Stromal cell of bone marrow (primary cell): ENCODE data around the gene PFDN1.

Source experiments
- DNase-seq: peaks from one replicate; pipeline ENCODE4 v3.0.0-alpha.2; 2012; ENCODE audit warnings: low read depth

Gene PFDN1

DNA sequence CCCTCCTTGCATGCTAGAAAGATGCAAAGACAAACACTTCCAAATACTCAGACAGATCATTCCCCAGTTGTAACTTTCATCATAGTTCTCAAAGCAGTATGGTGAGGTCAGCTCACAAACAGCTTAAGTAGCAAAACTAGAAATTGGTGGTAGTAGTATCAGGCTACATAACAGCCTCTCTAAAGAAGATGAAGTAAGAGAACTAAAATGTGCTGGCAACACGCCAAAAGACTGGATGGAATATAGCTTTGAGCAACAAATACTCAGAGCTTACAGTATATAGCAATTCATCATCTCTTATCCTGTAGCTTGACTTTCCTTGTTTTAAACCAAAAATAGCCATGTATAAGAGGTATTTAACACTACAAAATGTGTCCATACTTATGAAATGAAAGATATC lies 7.5 kb downstream of the PFDN1 start:
- peak; percentile 74 for DNase-seq

GRCh38 chr5:140294753-140295152 lies 8.1 kb downstream of the PFDN1 start:
- no peak for DNase-seq

DNA sequence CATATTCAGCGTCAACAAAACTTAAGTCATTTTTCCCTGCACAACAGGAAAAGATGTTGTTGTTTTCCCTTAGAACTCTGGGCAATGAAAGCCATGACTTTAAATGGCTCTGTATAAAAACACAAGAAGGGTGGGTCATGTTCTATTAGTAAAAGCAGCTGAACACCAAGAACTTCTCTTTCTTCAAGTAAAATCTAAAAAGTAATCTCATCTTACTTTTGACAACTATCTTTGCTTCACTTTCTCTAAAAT lies 9.1 kb downstream of the PFDN1 start:
- DNase-seq, result no peak

GRCh38 chr5:140293091-140293848 lies 9.6 kb downstream of the PFDN1 start:
- no peak for DNase-seq

DNA sequence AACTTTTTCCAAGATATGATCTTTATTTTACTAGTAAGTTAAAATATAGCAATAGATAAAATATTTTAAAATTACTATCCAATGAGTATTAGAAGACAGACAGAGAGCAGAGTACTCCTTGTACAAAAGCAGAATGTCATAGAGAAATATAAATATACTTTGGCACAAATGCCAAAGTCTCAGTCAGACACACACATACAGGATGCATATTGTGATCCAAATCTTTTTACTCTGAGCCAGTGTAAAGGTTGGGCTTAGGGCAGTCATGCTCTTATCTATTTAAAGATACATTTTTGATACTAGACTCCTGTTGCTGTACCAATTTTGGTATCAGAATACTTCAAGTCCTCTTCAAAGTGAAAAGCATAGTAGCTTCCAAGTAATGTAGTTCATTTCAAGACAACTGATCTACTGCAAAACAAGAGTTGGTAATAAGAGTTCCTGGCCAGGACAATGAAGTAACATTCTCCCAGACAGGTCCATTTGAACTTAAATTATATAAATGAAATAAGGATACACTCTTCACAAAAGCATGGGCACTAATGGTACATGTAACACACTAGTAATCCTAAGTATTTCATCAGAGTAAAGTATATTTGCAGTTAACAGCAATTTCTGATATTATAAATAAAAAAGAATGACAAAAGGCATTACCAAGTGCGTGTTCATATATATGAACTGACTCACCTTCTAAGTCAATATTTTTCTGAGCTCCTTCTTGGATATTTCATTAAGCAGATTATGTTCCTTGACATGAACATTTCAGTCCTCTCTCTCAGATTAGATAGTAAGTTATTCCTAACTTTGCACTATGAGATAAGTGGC lies 10.5 kb downstream of the PFDN1 start:
- DNase-seq, result no peak

DNA sequence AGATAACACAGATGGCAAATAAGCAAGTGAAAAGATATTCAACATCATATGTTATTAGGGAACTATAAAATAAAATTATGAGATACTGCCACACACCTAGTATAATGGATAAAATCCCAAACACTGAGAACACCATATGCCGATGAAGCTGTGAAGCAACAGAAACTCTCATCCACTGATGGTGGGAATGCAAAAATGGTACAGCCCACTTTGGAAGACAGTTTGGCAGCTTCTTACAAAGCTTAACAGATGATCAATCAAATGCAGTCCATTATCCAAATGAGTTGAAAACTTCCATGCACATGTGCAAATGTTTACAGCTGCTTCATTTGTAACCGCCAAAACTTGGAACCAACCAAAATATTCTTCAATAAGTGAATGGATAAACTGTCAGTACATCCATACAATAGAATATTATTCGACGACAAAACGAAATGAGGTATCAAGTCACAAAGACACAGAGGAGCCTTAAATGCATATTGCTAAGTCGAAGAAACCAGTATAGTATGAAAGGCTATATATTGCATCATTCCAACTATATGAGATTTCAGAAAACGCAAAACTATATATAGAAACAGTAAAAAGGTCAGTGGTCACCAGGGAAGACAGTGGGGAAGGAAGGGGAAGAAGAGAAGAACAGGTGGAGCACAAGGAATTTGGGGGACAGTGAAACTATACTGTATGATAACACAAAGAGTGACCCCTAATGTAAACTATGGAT lies 14.9 kb downstream of the PFDN1 start:
- no peak for DNase-seq

GRCh38 chr5:140286424-140286823 lies 16.5 kb downstream of the PFDN1 start:
- DNase-seq, result no peak

- DNase-seq, result no peak
These were observed 18.9 kb downstream of the PFDN1 start for GRCh38 chr5:140284013-140284412.

- no peak for DNase-seq
These were observed 20.6 kb downstream of the PFDN1 start for GRCh38 chr5:140282266-140282665.

DNA sequence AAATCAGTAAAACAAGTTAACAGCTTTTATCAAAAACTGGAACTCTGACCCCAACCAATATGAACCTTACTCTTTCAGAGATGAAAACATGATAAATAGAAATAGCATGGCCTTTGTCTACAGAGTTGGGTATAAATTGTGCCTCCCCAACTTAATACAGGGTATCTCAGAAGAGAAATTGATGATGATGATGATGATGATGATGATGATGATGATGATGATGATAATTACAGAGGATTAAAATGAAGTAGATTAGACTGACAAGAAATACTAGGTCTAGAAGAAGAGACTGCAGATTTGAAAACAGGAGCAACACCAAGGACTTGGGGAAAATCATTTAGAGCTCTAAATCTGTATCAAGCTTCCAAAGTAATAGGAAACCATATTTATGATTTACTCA lies 27.1 kb downstream of the PFDN1 start:
- DNase-seq, result no peak

GRCh38 chr5:140273401-140273877 lies 29.5 kb downstream of the PFDN1 start:
- DNase-seq, result no peak

- no peak for DNase-seq
These were observed 32.9 kb downstream of the PFDN1 start for GRCh38 chr5:140270008-140270407.

DNA sequence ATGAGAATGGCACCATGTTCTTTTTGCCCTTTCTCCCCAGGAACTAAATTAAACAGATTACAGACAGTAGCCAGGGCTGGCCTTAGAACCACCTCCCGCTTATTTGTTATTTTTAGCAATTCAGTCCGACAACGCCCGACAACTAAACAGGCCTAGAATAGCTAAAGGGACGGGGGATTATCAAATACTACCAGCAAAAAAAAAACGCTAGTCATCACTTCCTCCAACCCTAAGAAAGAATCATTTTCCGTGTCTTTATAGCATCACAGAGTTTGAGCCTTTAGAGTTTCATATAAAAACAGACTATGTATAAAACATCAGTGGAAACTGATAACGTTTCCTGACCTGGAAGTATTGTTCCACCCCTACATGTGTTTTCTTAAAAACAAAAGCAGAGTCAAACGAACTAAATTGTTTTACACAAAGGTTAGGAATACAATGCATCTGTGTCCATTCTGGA lies 35.3 kb downstream of the PFDN1 start:
- no peak for DNase-seq

DNA sequence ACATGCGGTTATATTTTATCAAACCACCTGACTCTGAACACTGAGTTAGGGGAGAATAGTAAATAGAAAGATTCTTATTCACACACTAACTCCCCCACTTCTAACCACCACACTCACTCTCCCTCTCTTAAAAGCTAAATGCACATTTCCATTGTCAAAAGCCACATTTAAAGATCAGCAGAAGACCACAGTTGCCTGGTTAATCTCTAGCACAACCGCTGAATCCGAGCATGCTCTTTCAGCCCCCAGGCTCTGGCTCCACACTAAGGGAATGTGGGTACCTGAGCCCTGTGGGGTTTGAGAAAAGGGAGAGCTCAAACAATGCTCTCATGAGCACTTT lies 35.7 kb downstream of the PFDN1 start:
- no peak for DNase-seq

DNA sequence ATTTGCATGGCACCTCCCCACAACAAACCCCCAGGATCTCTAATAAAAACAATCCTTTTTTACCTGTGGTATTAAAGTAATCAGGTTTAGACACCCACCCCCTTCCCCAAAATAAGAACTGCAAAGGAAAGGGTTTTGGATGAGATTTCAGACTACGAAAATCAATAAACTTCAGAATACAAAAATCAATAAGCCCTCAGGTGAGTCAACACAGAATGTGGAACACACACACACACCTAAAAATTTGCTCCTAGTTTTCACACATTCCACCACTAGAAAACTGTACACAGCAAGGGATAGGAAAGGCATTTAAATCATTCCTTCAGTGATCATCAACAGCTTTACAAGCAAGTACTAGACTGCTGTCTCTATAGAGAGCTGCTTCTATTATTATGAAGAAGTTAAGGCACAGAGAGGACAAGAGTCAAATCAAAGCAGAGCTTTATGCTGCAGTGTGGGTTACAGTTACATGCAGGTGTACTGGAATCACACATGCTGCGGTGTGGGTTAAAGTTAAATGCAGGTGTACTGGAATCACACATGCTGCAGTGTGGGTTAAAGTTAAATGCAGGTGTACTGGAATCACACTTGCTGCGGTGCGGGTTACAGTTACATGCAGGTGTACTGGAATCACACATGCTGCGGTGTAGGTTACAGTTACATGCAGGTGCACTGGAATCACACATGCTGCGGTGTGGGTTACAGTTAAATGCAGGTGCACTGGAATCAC lies 36.3 kb downstream of the PFDN1 start:
- no peak for DNase-seq

DNA sequence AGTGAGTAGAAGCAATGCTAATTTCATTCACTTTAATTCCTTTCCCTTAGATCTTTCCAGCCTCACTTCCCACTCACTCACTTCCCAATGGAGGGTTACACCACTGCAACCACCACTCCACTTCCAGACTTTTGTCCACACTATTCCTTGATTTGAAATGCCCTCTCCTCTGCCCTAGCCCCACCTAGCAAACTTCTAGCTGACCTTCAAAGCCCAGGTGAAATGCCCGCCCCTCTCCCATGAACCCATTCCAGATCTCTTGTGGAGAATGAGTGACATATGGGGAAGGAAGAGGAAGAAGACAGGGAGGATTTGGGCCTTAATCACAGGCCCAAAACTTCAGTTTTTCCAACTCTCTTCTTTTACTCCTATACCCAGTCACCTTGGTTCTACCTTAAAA lies 37.1 kb downstream of the PFDN1 start:
- DNase-seq, result no peak

DNA sequence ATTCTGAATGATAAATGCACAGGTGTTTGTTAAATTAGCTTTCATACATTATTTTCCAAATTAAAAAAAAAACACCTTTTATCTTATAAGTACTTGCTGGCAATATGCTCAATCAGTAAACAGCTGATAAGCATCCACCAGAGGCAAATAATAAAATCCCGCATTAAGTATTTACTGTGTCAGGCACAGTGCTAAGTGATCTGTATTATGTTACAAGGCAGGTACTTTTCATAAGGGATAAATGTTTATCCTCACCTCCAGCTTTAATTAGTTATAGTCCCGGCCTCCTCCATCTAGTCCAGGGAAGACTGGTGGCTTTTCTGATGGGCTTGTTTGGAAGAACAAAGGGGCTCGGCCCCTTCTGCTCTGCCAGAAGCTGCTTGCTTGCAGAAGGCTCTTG lies 40.1 kb downstream of the PFDN1 start:
- no peak for DNase-seq

DNA sequence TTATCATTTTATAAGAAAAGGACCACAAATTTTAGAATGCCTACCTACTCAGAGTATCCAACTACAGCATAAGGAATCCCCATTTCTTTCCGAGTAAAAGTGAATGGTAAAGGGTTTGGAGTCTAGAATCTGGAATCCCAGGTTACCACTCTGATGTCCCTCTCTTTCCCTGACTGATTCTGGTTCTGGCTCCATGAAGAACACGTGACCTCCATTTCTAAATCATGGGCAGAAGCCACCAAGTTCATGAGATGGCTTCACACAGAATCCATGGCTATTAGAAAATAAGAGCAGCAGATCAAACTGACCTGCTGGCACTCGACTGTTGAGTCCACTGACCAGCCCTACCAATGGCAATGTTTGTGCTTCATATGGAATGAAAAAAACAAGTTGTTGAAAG lies 40.7 kb downstream of the PFDN1 start:
- DNase-seq, result no peak

GRCh38 chr5:140261403-140262171 lies 41.3 kb downstream of the PFDN1 start:
- peak; percentile 83 for DNase-seq

DNA sequence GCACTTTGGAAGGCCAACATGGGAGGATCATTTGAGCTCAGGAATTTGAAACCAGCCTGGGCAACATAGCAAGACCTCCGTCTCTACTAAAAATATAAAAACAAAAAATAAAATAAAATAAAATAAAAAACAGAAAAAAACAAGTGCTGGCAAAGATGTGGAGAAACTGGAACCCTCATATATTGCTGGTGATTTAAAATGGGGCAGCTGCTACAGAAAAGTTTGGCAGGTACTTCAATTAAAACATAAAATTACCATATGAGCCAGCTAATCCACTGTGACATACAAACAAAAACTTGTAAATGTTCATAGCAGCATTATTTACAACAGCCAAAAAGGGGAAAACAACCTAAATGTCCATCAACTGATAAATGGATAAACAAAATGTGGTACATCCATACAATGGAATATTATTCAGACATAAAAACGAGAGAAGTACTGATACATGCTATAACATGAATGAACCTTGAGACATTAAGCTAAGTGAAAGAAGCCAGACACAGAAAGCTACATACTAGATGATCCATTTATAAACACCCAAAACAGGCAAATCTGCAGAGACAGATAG lies 42.7 kb downstream of the PFDN1 start:
- DNase-seq, result no peak

- DNase-seq, result no peak
These were observed 43.4 kb downstream of the PFDN1 start for GRCh38 chr5:140259500-140259899.
